Right renal cortex interstitium (tissue), 3 donors: ENCODE measurements around the gene OR5F1. TPM values are rescaled to one million over a fixed set of nuclear protein-coding genes. Genes with fewer than 3 reads are reported as not detected.

ENCODE experiments used
- DNase-seq, 3 donors: peaks; one replicate each; pipeline ENCODE4 v3.0.0-alpha.2; 2013; ENCODE audit warnings: low read depth in 3 of 3, low spot score in 2 of 3
- polyA plus RNA-seq, 3 donors: library from polyadenylated mRNA; unstranded; fragments of 120-200 nt; gene quantifications; one replicate each; pipeline ENCODE4 v1.2.1, GENCODE V29; 2013; ENCODE audit not compliant: insufficient read length in 3 of 3

Gene OR5F1
- not detected for polyA plus RNA-seq

GRCh38 chr11:55994525-55994924 lies at the start of gene OR5F1:
OR5F1 (minus strand) TSS chr11:55994625; CDS start chr11:55994625, 0 bp downstream.
- no peak for DNase-seq

- DNase-seq, result no peak
Measured at GRCh38 chr11:56027354-56027753, 32.9 kb upstream of the OR5F1 start, which contains the start of gene OR5AS1. OR5AS1 (plus strand) TSS chr11:56027654; CDS start chr11:56030419, 2,765 bp downstream.

- DNase-seq, result no peak
Measured at GRCh38 chr11:56013805-56014204, 19.4 kb upstream of the OR5F1 start.

- no peak for DNase-seq
Measured at GRCh38 chr11:56010716-56011115, 16.3 kb upstream of the OR5F1 start.

GRCh38 chr11:55970935-55971334 lies 23.5 kb downstream of the OR5F1 start:
- no peak for DNase-seq

GRCh38 chr11:55969845-55970244 lies 24.6 kb downstream of the OR5F1 start, which contains the start of gene OR10AG1:
OR10AG1 (minus strand) TSS chr11:55969945; CDS start chr11:55969907, 38 bp downstream.
- no peak for DNase-seq

- no peak for DNase-seq
Measured at GRCh38 chr11:55967914-55968313, 26.5 kb downstream of the OR5F1 start.

GRCh38 chr11:55966391-55966790 lies 28.0 kb downstream of the OR5F1 start:
- no peak for DNase-seq

GRCh38 chr11:55956521-55956920 lies 37.9 kb downstream of the OR5F1 start:
- DNase-seq, result no peak

- no peak for DNase-seq
Measured at GRCh38 chr11:55949330-55949729, 45.1 kb downstream of the OR5F1 start.

Other genes starting within 250 kb of the OR5F1 start
- gene OR5D13, start 221.2 kb downstream of the OR5F1 start, polyA plus RNA-seq, result not detected
- gene OR5D14, start 199.1 kb downstream of the OR5F1 start, polyA plus RNA-seq, result not detected
- not detected for gene OR5L1, start 183.3 kb downstream of the OR5F1 start, polyA plus RNA-seq
- gene OR5D18, start 175.0 kb downstream of the OR5F1 start, polyA plus RNA-seq, result not detected
- gene OR5L2, start 167.4 kb downstream of the OR5F1 start, polyA plus RNA-seq, result not detected
- not detected for gene OR5D16, start 155.9 kb downstream of the OR5F1 start, polyA plus RNA-seq
- not detected for gene TRIM51, start 111.3 kb downstream of the OR5F1 start, polyA plus RNA-seq
- gene OR5W2, start 80.0 kb downstream of the OR5F1 start, polyA plus RNA-seq, result not detected
- not detected for gene OR5I1, start 58.2 kb downstream of the OR5F1 start, polyA plus RNA-seq
- gene OR10AG1, start 24.7 kb downstream of the OR5F1 start, polyA plus RNA-seq, result not detected
- gene OR5AS1, start 33.0 kb upstream of the OR5F1 start, polyA plus RNA-seq, result under 1 TPM; 0.03 to 0.04 (median 0.03) TPM
- gene OR8I2, start 98.7 kb upstream of the OR5F1 start, polyA plus RNA-seq, result not detected
- gene OR8H2, start 109.1 kb upstream of the OR5F1 start, polyA plus RNA-seq, result under 1 TPM in 1 of 3 donors, not detected in 2; 0.04 TPM
- not detected for gene OR8H3, start 127.7 kb upstream of the OR5F1 start, polyA plus RNA-seq
- not detected for gene OR8J3, start 145.6 kb upstream of the OR5F1 start, polyA plus RNA-seq
- not detected for gene OR8K5, start 165.7 kb upstream of the OR5F1 start, polyA plus RNA-seq
- not detected for gene OR5J2, start 182.0 kb upstream of the OR5F1 start, polyA plus RNA-seq
- gene OR5T2, start 239.6 kb upstream of the OR5F1 start, polyA plus RNA-seq, result not detected